Astrocyte (in vitro differentiated cells and primary cell): ENCODE measurements around the gene TERF2IP. TPM values are rescaled to one million over a fixed set of nuclear protein-coding genes. Genes with fewer than 3 reads are reported as not detected.

Experiments used
- DNase-seq: peaks from one replicate; pipeline ENCODE4 v3.0.0-alpha.2; 2010; ENCODE audit warnings: low read depth
- FAIRE-seq: peaks from 2 replicates; lab custom pipeline; 2011; peaks lifted over from hg19 to GRCh38; lab: Jason Lieb, UNC
- H2AFZ ChIP-seq: 2 replicates; pipeline ENCODE4 v1.6.0; 2012; ENCODE audit warnings: low read depth, low read length, inconsistent platforms
- H3K27ac ChIP-seq: 2 replicates; pipeline ENCODE4 v1.5.1; 2011; ENCODE audit warnings: low read depth, low read length, inconsistent platforms
- H3K27me3 ChIP-seq: 2 replicates; pipeline ENCODE4 v1.6.0; 2011; ENCODE audit warnings: low read length, inconsistent platforms; ENCODE audit not compliant: insufficient read depth
- H3K36me3 ChIP-seq: 2 replicates; pipeline ENCODE4 v1.5.1; 2011; ENCODE audit warnings: low read length, inconsistent platforms; ENCODE audit not compliant: insufficient read depth
- H3K4me1 ChIP-seq: 2 replicates; pipeline ENCODE4 v1.5.1; 2011; ENCODE audit warnings: low read length, inconsistent platforms; ENCODE audit not compliant: insufficient read depth
- H3K4me2 ChIP-seq: 2 replicates; pipeline ENCODE4 v1.6.0; 2012; ENCODE audit warnings: low read length, inconsistent platforms
- H3K4me3 ChIP-seq: 2 replicates; pipeline ENCODE4 v1.5.1; 2011; ENCODE audit warnings: low read depth, mild to moderate bottlenecking, low read length, inconsistent platforms; ENCODE audit not compliant: insufficient read depth
- H3K79me2 ChIP-seq: 2 replicates; pipeline ENCODE4 v1.6.0; 2012; ENCODE audit warnings: mild to moderate bottlenecking, low read length, inconsistent platforms; ENCODE audit not compliant: insufficient read depth
- H3K9ac ChIP-seq: 2 replicates; pipeline ENCODE4 v1.6.0; 2012; ENCODE audit warnings: mild to moderate bottlenecking, low read length, inconsistent platforms
- H3K9me3 ChIP-seq: 2 replicates; pipeline ENCODE4 v1.5.1; 2012; ENCODE audit warnings: low read depth, mild to moderate bottlenecking, low read length, inconsistent platforms; ENCODE audit not compliant: insufficient read depth
- H4K20me1 ChIP-seq: 2 replicates; pipeline ENCODE4 v1.6.0; 2012; ENCODE audit warnings: low read length, inconsistent platforms; ENCODE audit not compliant: insufficient read depth
- H3K27ac Mint-ChIP-seq: one replicate; pipeline ENCODE4 v1.8.0; 2021; ENCODE audit warnings: mild to moderate bottlenecking, mixed read lengths; ENCODE audit not compliant: unreplicated experiment
- H3K27me3 Mint-ChIP-seq: one replicate; pipeline ENCODE4 v1.8.0; 2021; ENCODE audit warnings: low read depth, mixed read lengths; ENCODE audit not compliant: unreplicated experiment
- H3K36me3 Mint-ChIP-seq: one replicate; pipeline ENCODE4 v1.8.0; 2021; ENCODE audit warnings: low read depth, mixed read lengths; ENCODE audit not compliant: unreplicated experiment
- H3K4me1 Mint-ChIP-seq: one replicate; pipeline ENCODE4 v1.8.0; 2021; ENCODE audit warnings: low read depth, mixed read lengths; ENCODE audit not compliant: unreplicated experiment
- H3K4me3 Mint-ChIP-seq: one replicate; pipeline ENCODE4 v1.8.0; 2021; ENCODE audit warnings: mild to moderate bottlenecking, moderate library complexity, mixed read lengths; ENCODE audit not compliant: unreplicated experiment
- H3K9me3 Mint-ChIP-seq: one replicate; pipeline ENCODE4 v1.8.0; 2021; ENCODE audit warnings: mild to moderate bottlenecking, mixed read lengths; ENCODE audit not compliant: unreplicated experiment
- CTCF ChIP-seq: IDR thresholded peaks from 2 replicates; pipeline ENCODE4 v1.5.1; 2011; ENCODE audit warnings: low read depth, mild to moderate bottlenecking, inconsistent platforms, low read length, moderate library complexity; ENCODE audit not compliant: insufficient read depth
- EZH2 ChIP-seq: IDR thresholded peaks from 2 replicates; pipeline ENCODE4 v1.6.1; 2012; ENCODE audit warnings: mild to moderate bottlenecking, low read length, inconsistent platforms; ENCODE audit not compliant: insufficient read depth
- total RNA-seq: library from RNA; stranded (reverse); gene quantifications from 2 replicates; pipeline ENCODE4 v1.2.1, GENCODE V29; 2021

Gene TERF2IP
- total RNA-seq, 1 donor from 2014 or later = 57.4 TPM

GRCh38 chr16:75682308-75682707 lies 34.7 kb downstream of the TERF2IP start:
- peaks cover 4% of the 10 kb centered on the region for H3K9me3 ChIP-seq
- Mint-ChIP-seq H3K36me3 (no peaks in the 10 kb centered on the region), H3K9me3 (peaks cover 17% of the 10 kb centered on the region), H3K27me3 (no peaks in the 10 kb centered on the region), H3K4me1 (no peaks in the 10 kb centered on the region), H3K27ac (no peak overlapping the region), H3K4me3 (no peak overlapping the region)
- H3K27me3 ChIP-seq = no peaks in the 10 kb centered on the region
- no peaks in the 10 kb centered on the region for H3K4me1 ChIP-seq
- no peaks in the 10 kb centered on the region for H3K36me3 ChIP-seq
- H3K4me3 ChIP-seq = no peak overlapping the region
- H4K20me1 ChIP-seq = no peaks in the 10 kb centered on the region
- no peak overlapping the region for H2AFZ ChIP-seq
- no peak overlapping the region for H3K4me2 ChIP-seq
- no peaks in the 10 kb centered on the region for H3K79me2 ChIP-seq
- TF ChIP-seq EZH2 (no peak), CTCF (no peak)
- FAIRE-seq = no peak
- no peak for DNase-seq
- no peak overlapping the region for H3K27ac ChIP-seq
- H3K9ac ChIP-seq = no peak overlapping the region

- H3K4me3 ChIP-seq = no peak overlapping the region
- H3K9me3 ChIP-seq = peaks cover 4% of the 10 kb centered on the region
- FAIRE-seq = no peak
- peaks cover 3% of the 10 kb centered on the region for H3K36me3 Mint-ChIP-seq
- no peak overlapping the region for H3K27ac Mint-ChIP-seq
- H3K4me2 ChIP-seq = no peak overlapping the region
- H3K36me3 ChIP-seq = no peaks in the 10 kb centered on the region
- no peak overlapping the region for H3K27ac ChIP-seq
- H3K27me3 Mint-ChIP-seq = peaks cover 3% of the 10 kb centered on the region
- no peak overlapping the region for H2AFZ ChIP-seq
- no peaks in the 10 kb centered on the region for H3K79me2 ChIP-seq
- H3K4me1 Mint-ChIP-seq = no peaks in the 10 kb centered on the region
- H4K20me1 ChIP-seq = no peaks in the 10 kb centered on the region
- H3K9me3 Mint-ChIP-seq = peaks cover 21% of the 10 kb centered on the region
- H3K4me3 Mint-ChIP-seq = no peak overlapping the region
- no peak for DNase-seq
- TF ChIP-seq EZH2 (no peak), CTCF (no peak)
- H3K4me1 ChIP-seq = no peaks in the 10 kb centered on the region
- H3K27me3 ChIP-seq = no peaks in the 10 kb centered on the region
- H3K9ac ChIP-seq = no peak overlapping the region
Measured at GRCh38 chr16:75687361-75687760, 39.8 kb downstream of the TERF2IP start.

- no peak for DNase-seq
- H3K4me3 ChIP-seq = no peak overlapping the region
- no peak overlapping the region for H2AFZ ChIP-seq
- H3K79me2 ChIP-seq = no peaks in the 10 kb centered on the region
- no peak overlapping the region for H3K9ac ChIP-seq
- peaks cover 5% of the 10 kb centered on the region for H3K27me3 Mint-ChIP-seq
- H3K4me1 ChIP-seq = no peaks in the 10 kb centered on the region
- no peaks in the 10 kb centered on the region for H3K27me3 ChIP-seq
- H3K27ac ChIP-seq = no peak overlapping the region
- H3K9me3 Mint-ChIP-seq = peaks cover 2% of the 10 kb centered on the region
- no peaks in the 10 kb centered on the region for H3K4me1 Mint-ChIP-seq
- no peak overlapping the region for H3K4me2 ChIP-seq
- no peaks in the 10 kb centered on the region for H4K20me1 ChIP-seq
- no peak overlapping the region for H3K27ac Mint-ChIP-seq
- no peaks in the 10 kb centered on the region for H3K36me3 ChIP-seq
- H3K36me3 Mint-ChIP-seq = no peaks in the 10 kb centered on the region
- H3K9me3 ChIP-seq = no peaks in the 10 kb centered on the region
- H3K4me3 Mint-ChIP-seq = no peak overlapping the region
- FAIRE-seq = no peak
- TF ChIP-seq EZH2 (no peak), CTCF (no peak)
Measured at GRCh38 chr16:75695708-75696107, 48.1 kb downstream of the TERF2IP start.
